ENCODE measurements around the gene HEPN1.

HEPN1 gene

DNA sequence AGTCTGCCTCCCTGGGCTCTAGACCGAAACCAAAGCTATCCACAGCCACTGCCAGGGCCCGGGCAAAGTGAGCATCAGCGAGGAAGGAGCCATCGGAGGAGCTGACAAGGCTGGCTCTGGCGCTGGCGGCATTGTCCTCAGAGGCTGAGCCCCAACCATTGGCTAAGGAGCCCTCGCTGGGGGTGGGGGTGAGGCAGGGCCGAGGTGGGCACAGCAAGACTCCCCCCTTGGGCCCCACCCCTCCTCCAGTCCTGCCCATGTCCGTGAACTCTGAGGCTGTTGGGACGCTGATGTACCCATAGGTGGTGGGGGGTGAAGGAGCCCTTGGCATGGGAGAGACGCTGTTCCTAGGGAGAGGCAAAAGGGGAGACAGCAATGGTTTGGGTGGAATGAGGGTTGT, 32.6 kb upstream of the HEPN1 start:
- DNase-seq = no peak

DNA sequence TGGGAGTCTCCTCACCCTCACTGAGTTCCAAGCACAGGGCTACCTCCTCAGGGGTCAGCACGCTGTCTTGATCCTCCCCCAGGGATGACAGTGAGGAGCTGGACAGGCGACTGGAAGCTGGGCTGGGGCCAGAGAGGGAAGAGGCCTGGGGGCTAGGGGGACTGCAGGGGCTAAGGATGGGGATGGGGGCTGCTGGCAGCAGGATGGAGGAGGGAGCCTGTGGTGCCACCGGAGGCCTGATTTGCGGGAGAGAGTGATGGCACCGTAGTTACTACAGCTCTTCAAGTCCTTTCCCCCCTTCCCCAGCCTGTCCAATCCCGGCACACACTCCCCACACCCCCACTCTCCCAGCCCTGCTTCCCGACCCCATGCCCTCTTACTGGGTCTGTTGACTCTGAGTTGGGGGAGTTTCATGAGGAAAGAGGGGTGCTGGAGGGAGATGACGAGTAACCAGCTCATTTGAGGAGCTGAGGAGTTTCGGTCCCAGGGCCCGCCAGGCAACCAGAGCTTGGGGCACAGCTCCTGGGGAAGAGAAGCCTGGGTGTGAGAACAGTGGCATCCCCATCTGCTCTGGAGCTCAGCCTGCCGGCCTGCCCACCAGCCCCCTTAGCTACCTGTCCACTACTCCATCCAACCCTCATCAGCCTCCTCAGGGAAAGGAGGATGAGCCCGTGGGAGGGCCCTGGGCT, 31.9 kb upstream of the HEPN1 start:
- DNase-seq = no peak

- DNase-seq = no peak
Measured at GRCh38 chr11:124887667-124888013, 31.4 kb upstream of the HEPN1 start.

DNA sequence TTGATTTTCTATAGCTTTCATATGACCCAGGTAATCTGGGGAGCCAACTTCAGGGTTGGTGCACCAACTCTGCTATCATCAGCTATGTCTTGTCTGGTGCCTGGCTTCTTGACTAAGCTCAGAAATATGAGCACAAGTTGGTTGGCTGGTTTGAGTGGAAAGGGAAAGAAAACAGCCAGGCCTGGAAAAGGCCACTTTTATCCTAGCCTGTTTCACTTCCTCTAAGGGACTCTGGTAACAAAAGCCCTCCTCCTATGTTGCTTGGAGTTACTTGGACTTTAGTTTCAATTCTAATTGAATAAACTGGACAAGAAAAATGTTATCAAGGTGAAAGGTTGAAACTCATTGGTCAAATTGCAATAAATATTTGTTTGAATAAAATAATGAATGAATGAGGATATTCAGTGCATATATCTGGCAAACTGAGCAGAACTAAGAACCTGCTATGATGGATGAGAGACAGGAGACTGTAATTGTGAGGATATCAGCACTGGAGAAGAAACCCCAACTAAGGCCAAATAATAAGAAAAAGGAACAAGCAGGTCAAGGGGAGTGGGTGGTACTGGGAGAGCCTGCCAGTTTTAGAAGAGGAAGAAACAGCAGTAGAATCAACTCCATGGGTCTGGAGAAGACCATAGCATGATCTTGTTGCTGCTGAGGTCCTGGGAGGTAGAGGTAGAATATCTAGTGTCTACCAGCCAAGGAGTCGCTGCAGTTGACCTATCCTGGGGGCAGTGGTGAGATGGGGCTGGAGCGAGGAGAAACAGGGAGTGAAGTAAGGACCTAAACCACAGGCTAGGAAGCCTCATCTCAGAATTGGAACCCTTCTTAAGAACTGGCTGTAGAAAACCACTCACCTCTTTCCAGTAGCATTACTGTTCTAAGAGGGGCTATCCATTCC, 29.6 kb upstream of the HEPN1 start:
- DNase-seq = peak; percentile 79

DNA sequence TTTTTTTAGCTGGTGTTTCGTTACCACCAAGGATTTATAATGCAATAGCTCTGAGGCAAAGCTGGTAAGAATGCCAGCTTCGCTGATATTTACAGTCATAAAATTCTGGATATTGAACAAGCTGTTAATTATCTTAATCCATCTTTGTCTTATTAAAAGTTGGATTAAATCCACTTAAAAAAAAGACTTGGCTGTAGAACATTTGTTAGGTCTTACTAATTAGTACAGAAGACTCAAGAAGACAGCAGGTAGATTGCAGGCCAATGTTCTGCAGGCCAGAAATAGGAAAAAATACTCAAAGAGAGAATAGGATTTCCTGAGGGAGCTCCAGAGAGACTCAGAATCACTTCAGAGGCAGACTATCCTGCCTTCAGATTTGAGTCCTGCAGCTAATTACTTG, 28.9 kb upstream of the HEPN1 start:
- DNase-seq = no peak

DNA sequence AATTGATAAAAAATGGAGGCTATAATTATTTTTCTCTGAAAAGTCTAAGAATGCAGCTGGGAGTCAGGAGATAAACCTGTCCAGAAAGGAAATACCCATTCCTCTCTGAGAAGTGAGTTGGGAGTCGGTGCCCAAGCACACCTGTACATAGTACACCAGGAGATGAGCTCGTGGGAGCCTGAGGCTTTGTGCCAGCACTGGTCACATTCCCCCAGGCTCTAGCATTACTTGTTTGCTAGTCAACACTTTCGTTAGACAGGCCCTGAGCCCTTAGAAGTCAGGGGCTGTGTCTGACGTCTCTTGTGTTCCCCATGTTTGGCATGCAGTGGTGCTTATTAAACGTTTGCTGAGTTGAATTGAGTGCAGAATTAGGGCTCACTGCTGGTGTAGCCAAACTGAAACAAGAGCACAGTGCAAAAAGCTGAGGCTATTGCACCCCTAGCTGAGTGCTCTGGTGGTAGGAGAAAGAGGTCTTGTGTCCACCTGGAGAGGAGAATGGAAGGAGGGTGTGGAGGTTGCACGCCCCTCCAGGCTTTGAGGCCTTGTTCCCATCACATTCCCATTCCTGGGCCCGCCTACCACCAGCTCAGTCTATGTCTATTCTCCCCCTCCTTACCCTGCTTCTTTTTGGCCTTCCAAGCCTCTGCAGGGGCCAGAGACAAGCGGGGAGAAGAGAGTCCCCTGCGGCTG, 28.2 kb upstream of the HEPN1 start:
- no peak for DNase-seq

GRCh38 chr11:124891373-124891861, 27.6 kb upstream of the HEPN1 start:
- DNase-seq = no peak

- DNase-seq = no peak
Measured at GRCh38 chr11:124892146-124892545, 26.9 kb upstream of the HEPN1 start.

DNA sequence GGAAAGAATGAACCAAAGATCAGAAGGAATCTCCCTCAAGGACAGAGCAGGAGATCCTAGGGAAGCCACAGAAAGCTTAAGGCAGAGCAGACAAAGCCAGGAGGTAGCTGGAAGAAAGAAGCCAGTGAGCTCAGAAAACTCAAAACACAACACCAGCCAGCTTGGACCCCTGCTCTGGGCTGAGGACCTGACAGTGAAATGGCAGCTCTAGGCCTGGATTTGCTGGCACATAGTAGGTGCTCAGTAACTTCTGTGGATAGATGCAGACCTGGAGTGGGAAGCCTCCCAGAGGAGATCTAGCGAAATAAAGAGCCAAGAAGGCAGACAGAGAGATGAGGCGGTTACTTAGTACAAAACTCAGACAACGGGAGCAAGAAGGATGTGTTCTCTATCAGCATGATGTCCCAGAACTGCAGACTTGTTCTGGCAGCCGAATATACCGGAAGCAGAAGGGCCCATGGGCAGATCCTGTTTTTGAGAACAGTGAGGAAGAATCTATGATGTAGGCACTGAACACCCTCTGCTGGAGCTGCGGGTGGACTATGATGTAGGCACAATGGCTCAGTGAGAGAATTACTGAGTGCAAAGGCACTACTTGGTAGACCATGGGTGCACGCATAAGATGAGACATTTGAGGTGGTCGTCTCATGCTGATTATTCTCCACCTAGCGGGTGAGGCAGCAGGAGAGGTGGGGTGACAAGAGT, 26.1 kb upstream of the HEPN1 start:
- DNase-seq = peak; percentile 45

DNA sequence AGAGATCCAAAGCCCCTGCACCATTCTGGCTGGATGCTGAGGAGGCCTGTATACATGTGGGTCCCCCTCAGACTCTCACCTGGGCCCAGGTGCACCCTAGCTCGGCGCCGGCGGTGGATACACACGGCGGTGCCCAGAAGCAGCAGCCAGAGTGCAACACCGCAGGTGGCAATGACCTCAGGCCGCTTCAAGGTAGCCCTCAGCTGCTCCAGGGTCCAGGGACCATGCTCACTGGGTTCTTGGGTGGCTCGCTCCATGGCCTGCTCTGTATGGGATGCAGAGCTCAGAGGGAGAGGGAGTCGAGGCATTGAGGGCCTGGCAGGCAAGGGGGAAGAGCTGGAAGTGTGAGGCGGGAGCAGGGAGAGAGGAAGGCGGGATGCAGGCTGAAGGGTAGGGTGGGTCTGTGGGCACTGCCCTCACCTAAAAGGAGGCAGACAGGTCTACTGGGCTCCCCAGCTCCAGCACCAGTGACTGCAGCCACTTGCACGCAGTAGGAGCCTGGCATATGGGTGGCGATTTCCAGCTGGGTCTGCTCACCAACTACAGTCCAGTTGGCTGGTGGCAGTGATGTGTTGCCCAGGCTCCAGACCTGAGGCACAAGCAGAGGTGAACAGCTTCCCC, 25.2 kb upstream of the HEPN1 start:
- DNase-seq = no peak

GRCh38 chr11:124894606-124895430, 24.2 kb upstream of the HEPN1 start:
- DNase-seq = no peak

DNA sequence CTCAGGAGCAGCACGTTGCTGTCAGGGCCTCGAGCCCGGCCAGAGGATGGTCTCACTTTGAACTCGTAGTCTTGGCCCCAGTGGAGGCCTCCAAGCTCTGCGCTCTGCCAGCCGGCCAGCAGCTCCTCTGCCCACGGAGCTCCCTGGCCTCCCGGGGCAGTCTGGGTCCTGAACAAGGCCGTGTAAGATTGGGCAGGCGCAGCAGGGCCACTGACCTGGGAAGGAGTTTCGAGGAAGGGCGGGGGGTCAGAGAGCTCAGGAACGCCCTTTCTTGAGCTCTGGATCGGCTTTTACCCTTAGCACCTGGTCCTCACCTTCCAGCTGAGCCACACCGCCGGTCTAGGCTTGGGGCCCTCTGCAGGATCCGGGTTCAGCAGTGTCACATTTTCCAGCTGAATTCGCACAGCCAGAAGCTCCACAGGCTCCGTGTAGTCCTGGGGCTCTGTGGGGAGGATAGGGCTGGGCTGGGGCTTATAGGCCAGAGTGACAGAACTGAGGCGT, 23.5 kb upstream of the HEPN1 start:
- DNase-seq = no peak

DNA sequence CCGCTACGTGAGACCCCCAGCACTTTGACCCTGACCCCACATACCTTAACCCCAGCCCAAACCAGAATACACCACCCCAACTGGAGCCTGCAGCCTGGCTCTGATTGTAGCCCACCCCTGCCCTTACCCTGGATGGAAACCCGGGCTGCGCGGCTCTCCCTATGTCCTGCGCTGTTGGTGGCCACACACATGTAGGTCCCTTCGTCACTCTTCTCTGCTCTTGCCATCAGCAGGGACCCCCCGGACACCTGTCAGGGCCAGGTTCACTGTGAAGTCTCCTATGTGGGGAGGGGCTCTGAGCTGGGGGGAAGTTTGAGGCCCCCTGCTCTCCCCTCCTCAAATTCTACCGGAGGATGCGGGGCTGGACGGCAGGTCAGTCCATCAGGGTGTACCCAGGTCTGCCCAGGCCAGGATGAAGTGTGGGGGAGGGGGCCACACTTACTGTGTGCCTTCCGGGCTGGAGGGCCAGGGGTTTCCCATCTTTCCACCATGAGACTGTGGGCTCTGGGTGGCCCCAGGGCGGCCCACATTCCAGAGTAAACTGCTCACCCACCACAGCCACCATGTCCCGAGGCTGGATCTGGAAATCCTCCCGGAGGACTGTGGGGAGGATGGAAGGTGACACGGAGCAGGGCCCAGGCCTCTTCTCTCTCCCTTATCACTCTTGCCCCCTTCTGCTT, 22.8 kb upstream of the HEPN1 start:
- DNase-seq = no peak

GRCh38 chr11:124896821-124897391, 22.1 kb upstream of the HEPN1 start:
- DNase-seq = no peak

DNA sequence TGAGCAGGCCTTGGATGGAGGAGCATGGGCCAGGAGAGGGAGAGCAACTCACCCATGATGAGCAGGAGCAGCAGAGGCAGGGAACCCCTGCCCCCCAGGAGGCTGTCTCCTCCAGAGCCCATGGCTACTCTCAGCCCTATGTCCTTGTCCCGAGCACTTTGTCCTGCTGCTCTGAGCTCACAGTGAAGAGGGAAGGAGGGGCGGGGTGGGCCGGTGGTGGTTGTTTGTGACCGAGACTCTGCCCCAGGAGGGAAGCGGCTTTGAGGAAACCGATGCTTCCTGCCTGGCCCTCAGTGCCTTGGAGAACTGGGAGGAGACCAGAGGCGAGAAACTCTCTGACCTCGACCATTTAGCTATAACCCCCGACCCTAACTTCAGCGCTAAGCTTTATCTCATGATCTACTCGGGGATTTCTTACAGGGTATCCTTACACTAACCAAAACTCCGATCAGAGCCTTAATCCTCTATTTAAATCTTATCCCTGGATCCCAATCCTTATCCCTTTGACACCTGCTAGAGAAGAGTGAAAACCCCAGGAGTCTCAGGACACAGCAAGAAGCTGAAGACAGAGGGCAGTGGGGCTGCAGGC, 21.3 kb upstream of the HEPN1 start, which contains the start of gene ROBO4:
TSS of gene ROBO4 (minus strand) at position 192 of the 589 bp plus-strand sequence. CDS start at position 122, 70 bp downstream.
- no peak for DNase-seq

GRCh38 chr11:124898263-124898680, 20.8 kb upstream of the HEPN1 start:
- DNase-seq = peak; percentile 39

GRCh38 chr11:124898711-124899110, 20.3 kb upstream of the HEPN1 start:
- no peak for DNase-seq

GRCh38 chr11:124899383-124900145, 19.5 kb upstream of the HEPN1 start:
- no peak for DNase-seq

DNA sequence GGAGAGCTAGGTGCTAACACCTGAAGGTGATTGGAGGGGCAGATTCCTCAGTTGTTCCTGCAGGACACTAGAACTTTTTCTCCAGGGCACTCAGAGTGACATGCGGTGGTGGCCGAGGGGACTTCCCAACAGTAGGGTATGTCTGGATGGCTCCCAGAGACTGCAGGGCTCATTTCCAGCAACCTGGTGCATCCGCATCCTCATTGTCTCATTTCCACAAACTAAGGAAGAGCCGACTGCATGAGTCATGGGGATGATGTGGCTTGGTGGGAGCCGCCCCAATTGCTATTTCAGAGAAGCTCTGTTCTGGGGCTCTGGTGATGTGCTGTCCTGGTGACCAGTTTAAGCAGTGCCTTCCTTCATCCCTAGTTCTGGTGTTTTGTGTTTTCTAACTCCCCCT, 18.6 kb upstream of the HEPN1 start:
- no peak for DNase-seq

Data from suppressor macrophage treated with lipopolysaccharide for 4 hours (primary cell).